Measurements from ENCODE around the gene ADAP1.

DNA sequence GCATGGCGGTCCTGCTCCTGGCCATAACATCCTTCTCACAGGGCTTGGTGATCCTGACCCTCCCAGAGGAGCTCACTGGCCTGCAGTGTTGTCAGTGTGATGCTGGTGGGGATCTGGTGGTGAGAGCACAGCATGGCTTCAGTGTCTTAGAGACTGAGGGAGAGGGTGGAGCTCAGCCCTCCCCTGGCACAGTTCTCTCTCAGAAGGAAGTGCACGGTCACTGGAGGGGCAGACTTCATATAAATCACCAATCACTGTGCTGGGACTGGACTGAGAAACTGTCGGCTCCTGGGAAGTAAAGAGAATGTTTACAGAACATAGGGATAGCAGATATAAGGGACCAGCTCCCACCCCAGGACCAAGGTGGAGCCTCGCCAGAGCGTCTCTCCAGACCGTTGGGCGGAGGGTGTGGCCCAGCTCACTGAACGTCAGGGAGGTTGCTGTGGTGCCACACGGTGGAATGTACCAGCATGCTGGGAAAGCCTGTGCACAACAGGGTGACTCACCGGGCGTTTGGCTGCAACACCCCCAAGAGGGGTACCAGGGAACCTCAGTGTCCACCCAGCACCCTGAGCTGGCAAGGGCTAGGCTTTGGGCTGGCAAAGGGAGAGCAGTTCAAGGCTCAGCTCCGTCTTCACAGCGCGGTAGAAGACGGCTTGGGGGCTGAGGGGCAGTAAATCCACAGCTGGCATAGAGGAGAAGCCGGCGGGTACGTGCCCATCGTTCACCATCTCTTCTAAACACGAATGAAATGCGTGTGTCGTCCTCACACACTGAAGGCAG is 86.9 kb downstream of the ADAP1 start:
- TF ChIP-seq GATA2 (IDR thresholded peaks at IDR 0.05; ENCODE audit: low read depth, low read length) (no peak), GATA3 (IDR thresholded peaks at IDR 0.05; ENCODE audit: low read depth, low read length) (no peak)

Data from SH-SY5Y (cell line).